Duodenal mucosa (tissue), 2 donors: ENCODE data around the gene COG4.
"Not testable (repeated sequence)": the region's sequence is repeated elsewhere in the genome, so short reads cannot be mapped to it uniquely, and the experiment has no call there.

Experiments used
- H3K27ac ChIP-seq: one replicate; pipeline ENCODE4 v1.7.0; 2013; ENCODE audit warnings: low read depth, low read length
- H3K27me3 ChIP-seq, 2 donors: one replicate each; pipeline ENCODE4 v1.7.0; 2013; ENCODE audit warnings: low read length in 2 of 2, control low read depth in 1 of 2; ENCODE audit not compliant: insufficient read depth in 2 of 2, control insufficient read depth in 1 of 2
- H3K36me3 ChIP-seq, 2 donors: one replicate each; pipeline ENCODE4 v1.7.0; 2013; ENCODE audit warnings: low read length in 2 of 2, control low read depth in 1 of 2; ENCODE audit not compliant: insufficient read depth in 2 of 2, control insufficient read depth in 1 of 2
- H3K4me1 ChIP-seq, 2 donors: one replicate each; pipeline ENCODE4 v1.7.0; 2013; ENCODE audit warnings: low read length in 2 of 2, control low read depth in 1 of 2; ENCODE audit not compliant: insufficient read depth in 2 of 2, control insufficient read depth in 1 of 2
- H3K4me3 ChIP-seq, 2 donors: one replicate each; pipeline ENCODE4 v1.7.0; 2013; ENCODE audit warnings: low read length in 2 of 2, low read depth in 1 of 2
- H3K9ac ChIP-seq, 2 donors: one replicate each; pipeline ENCODE4 v1.7.0; 2013; ENCODE audit warnings: low read length in 2 of 2, low read depth in 1 of 2
- H3K9me3 ChIP-seq, 2 donors: one replicate each; pipeline ENCODE4 v1.7.0; 2013; ENCODE audit warnings: low read length in 2 of 2, control low read depth in 1 of 2; ENCODE audit not compliant: control insufficient read depth in 1 of 2

Gene COG4

GRCh38 chr16:70529051-70529777, 5.9 kb upstream of the COG4 start:
- Histone ChIP-seq H3K4me1 (peaks cover 24 to 25% of the 10 kb centered on the region in 2 donors), H3K9ac (no peak overlapping the region), H3K36me3 (peaks cover 25 to 60% of the 10 kb centered on the region in 2 donors)

GRCh38 chr16:70527315-70527996, 4.1 kb upstream of the COG4 start:
- no peaks in the 10 kb centered on the region for H3K27me3 ChIP-seq
- peaks cover 18 to 43% of the 10 kb centered on the region in 2 donors for H3K36me3 ChIP-seq
- H3K4me1 ChIP-seq, result peaks cover 28 to 30% of the 10 kb centered on the region in 2 donors
- H3K9me3 ChIP-seq, result no peaks in the 10 kb centered on the region
- no peak overlapping the region for H3K9ac ChIP-seq
- H3K4me3 ChIP-seq, result no peak overlapping the region
- no peak overlapping the region for H3K27ac ChIP-seq

More at GRCh38 chr16:70529051-70529777, 5.9 kb upstream of the COG4 start:
- no peak overlapping the region for H3K27ac ChIP-seq
- no peaks in the 10 kb centered on the region for H3K9me3 ChIP-seq
- H3K27me3 ChIP-seq, result no peaks in the 10 kb centered on the region
- no peak overlapping the region for H3K4me3 ChIP-seq

GRCh38 chr16:70526403-70526802, 3.0 kb upstream of the COG4 start:
- no peaks in the 10 kb centered on the region for H3K9me3 ChIP-seq
- no peak overlapping the region for H3K9ac ChIP-seq
- no peak overlapping the region for H3K4me3 ChIP-seq
- peaks cover 32 to 33% of the 10 kb centered on the region in 2 donors for H3K4me1 ChIP-seq
- no peaks in the 10 kb centered on the region for H3K27me3 ChIP-seq
- H3K36me3 ChIP-seq, result peaks cover 14 to 32% of the 10 kb centered on the region in 2 donors
- no peak overlapping the region for H3K27ac ChIP-seq

GRCh38 chr16:70524399-70524825, 1.1 kb upstream of the COG4 start:
- H3K36me3 ChIP-seq, result peaks cover 13 to 19% of the 10 kb centered on the region in 2 donors
- H3K27ac ChIP-seq, result peak overlapping the region; percentile 71
- H3K4me3 ChIP-seq, result peak overlapping the region; percentile 98 to 100
- H3K9me3 ChIP-seq, H3K27me3 ChIP-seq: not testable (repeated sequence)
- H3K9ac ChIP-seq, result peak overlapping the region; percentile 87 to 90
- H3K4me1 ChIP-seq, result peaks cover 32 to 33% of the 10 kb centered on the region in 2 donors

- Histone ChIP-seq H3K9me3 (no peaks in the 10 kb centered on the region), H3K4me3 (peak within 1 kb of the TSS; percentile 98 to 100), H3K36me3 (peaks cover 12 to 18% of the 10 kb centered on the region in 2 donors), H3K9ac (peak within 1 kb of the TSS; percentile 87 to 90), H3K27ac (peak within 1 kb of the TSS; percentile 71), H3K27me3 (no peaks in the 10 kb centered on the region), H3K4me1 (peaks cover 26 to 30% of the 10 kb centered on the region in 2 donors)
These were observed 517 bp upstream of the COG4 start, which contains the start of gene SF3B3 for GRCh38 chr16:70523743-70524398. Gene SF3B3 (plus strand): TSS chr16:70523816. CDS start chr16:70526657, 2,841 bp downstream.

- no peak overlapping the region for H3K27ac ChIP-seq
- H3K27me3 ChIP-seq, result no peaks in the 10 kb centered on the region
- H3K4me3 ChIP-seq, result peak overlapping the region; percentile 98 to 100
- peaks cover 9 to 18% of the 10 kb centered on the region in 2 donors for H3K36me3 ChIP-seq
- H3K9me3 ChIP-seq, result no peaks in the 10 kb centered on the region
- H3K9ac ChIP-seq, result peak overlapping the region; percentile 87 to 90
- H3K4me1 ChIP-seq, result peaks cover 25 to 29% of the 10 kb centered on the region in 2 donors
These were observed 908 bp downstream of the COG4 start for GRCh38 chr16:70522216-70523075.

- H3K36me3 ChIP-seq, result peaks cover 10 to 28% of the 10 kb centered on the region in 2 donors
- peaks cover 14 to 16% of the 10 kb centered on the region in 2 donors for H3K4me1 ChIP-seq
- no peaks in the 10 kb centered on the region for H3K27me3 ChIP-seq
- no peaks in the 10 kb centered on the region for H3K9me3 ChIP-seq
- H3K9ac ChIP-seq, result no peak overlapping the region
- H3K4me3 ChIP-seq, result no peak overlapping the region
- H3K27ac ChIP-seq, result peak overlapping the region; percentile 20
These were observed 2.6 kb downstream of the COG4 start for GRCh38 chr16:70520612-70521297.

GRCh38 chr16:70512456-70512855, 10.9 kb downstream of the COG4 start:
- Histone ChIP-seq H3K9me3 (no peaks in the 10 kb centered on the region), H3K9ac (no peak overlapping the region)

GRCh38 chr16:70511833-70512232, 11.5 kb downstream of the COG4 start:
- H3K27ac ChIP-seq, result no peak overlapping the region

More at GRCh38 chr16:70512456-70512855, 10.9 kb downstream of the COG4 start:
- H3K4me3 ChIP-seq, result no peak overlapping the region
- H3K27me3 ChIP-seq, result no peaks in the 10 kb centered on the region
- H3K4me1 ChIP-seq, result no peaks in the 10 kb centered on the region
- H3K27ac ChIP-seq, result no peak overlapping the region
- peaks cover 42 to 82% of the 10 kb centered on the region in 2 donors for H3K36me3 ChIP-seq

More at GRCh38 chr16:70511833-70512232, 11.5 kb downstream of the COG4 start:
- no peaks in the 10 kb centered on the region for H3K4me1 ChIP-seq
- H3K4me3 ChIP-seq, result no peak overlapping the region
- H3K27me3 ChIP-seq, result no peaks in the 10 kb centered on the region
- H3K9ac ChIP-seq, result no peak overlapping the region
- no peaks in the 10 kb centered on the region for H3K9me3 ChIP-seq
- peaks cover 42 to 81% of the 10 kb centered on the region in 2 donors for H3K36me3 ChIP-seq
